ENCODE measurements around the gene GOLGA6L7.
"Not testable (repeated sequence)": the region's sequence is repeated elsewhere in the genome, so short reads cannot be mapped to it uniquely, and the experiment has no call there.

GRCh38 chr15:28810444-28810843, 38.0 kb downstream of the GOLGA6L7 start:
- TF ChIP-seq POLR2A (IDR thresholded peaks at IDR 0.05), result not testable (repeated sequence)
- TF ChIP-seq, protein P1, sequence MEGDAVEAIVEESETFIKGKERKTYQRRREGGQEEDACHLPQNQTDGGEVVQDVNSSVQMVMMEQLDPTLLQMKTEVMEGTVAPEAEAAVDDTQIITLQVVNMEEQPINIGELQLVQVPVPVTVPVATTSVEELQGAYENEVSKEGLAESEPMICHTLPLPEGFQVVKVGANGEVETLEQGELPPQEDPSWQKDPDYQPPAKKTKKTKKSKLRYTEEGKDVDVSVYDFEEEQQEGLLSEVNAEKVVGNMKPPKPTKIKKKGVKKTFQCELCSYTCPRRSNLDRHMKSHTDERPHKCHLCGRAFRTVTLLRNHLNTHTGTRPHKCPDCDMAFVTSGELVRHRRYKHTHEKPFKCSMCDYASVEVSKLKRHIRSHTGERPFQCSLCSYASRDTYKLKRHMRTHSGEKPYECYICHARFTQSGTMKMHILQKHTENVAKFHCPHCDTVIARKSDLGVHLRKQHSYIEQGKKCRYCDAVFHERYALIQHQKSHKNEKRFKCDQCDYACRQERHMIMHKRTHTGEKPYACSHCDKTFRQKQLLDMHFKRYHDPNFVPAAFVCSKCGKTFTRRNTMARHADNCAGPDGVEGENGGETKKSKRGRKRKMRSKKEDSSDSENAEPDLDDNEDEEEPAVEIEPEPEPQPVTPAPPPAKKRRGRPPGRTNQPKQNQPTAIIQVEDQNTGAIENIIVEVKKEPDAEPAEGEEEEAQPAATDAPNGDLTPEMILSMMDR (IDR thresholded peaks at IDR 0.05 in 8 of 11, conservative IDR thresholded peaks at IDR 0.05 in 3 of 11), result not testable (repeated sequence)

Measured in spleen (tissue), 7 donors.